B cell (primary cell): ENCODE data around the gene KCNE3. TPM values are rescaled to one million over a fixed set of nuclear protein-coding genes. Genes with fewer than 3 reads are reported as not detected.

Source experiments
- ATAC-seq: fragments of 200-7000 bp; cut with Tn5 transposase; one replicate; pipeline ENCODE4 v1.10.0; 2021; ENCODE audit warnings: low read depth, mild to moderate bottlenecking, moderate number of reproducible peaks, moderate library complexity
- CTCF ChIA-PET: fragments of 350-600 bp; sonication (Branson Sonifier 250); formaldehyde crosslinking; loops from one replicate; lab custom pipeline; 2021; ENCODE audit warnings: antibody characterized with exemption, inconsistent platforms; lab: Charles Lee
- POLR2A ChIA-PET: fragments of 350-600 bp; sonication (Branson Sonifier 250); formaldehyde crosslinking; loops from one replicate; lab custom pipeline; 2021; ENCODE audit warnings: antibody characterized with exemption; lab: Charles Lee
- DNase-seq: peaks from one replicate; pipeline ENCODE4 v3.0.0; 2013
- H2AFZ ChIP-seq: 2 replicates; pipeline ENCODE4 v1.6.1; 2012; ENCODE audit warnings: mild to moderate bottlenecking, low read depth, low read length; ENCODE audit not compliant: insufficient read depth, poor library complexity, severe bottlenecking
- H3K27ac ChIP-seq, 2 donors: 1 replicate in 1 of 2; 2 replicates in 1 of 2; pipeline ENCODE4 v1.5.1; 2012 to 2013; ENCODE audit warnings: low read length in 2 of 2, mild to moderate bottlenecking in 2 of 2, moderate library complexity in 1 of 2
- H3K27me3 ChIP-seq, 4 experiments: fragments of 200-600 bp in 1 of 4; sonication (generic) in 1 of 4; replicated peaks in 1 of 4; 1 replicate in 2 of 4; 2 replicates in 2 of 4; pipeline versions ENCODE4 v1.6.1 to v1.7.0; 2013 to 2016; ENCODE audit warnings: low read length in 3 of 4, mild to moderate bottlenecking in 2 of 4, mixed read lengths in 1 of 4, moderate library complexity in 1 of 4; ENCODE audit not compliant: insufficient read depth in 4 of 4, control insufficient read depth in 3 of 4; ENCODE audit errors: control extremely low read depth in 1 of 4
- H3K36me3 ChIP-seq, 2 experiments: replicated peaks in 1 of 2; 1 replicate in 1 of 2; 2 replicates in 1 of 2; pipeline versions ENCODE4 v1.6.1 to v1.7.1; 2013; ENCODE audit warnings: low read length in 1 of 2; ENCODE audit not compliant: insufficient read depth in 2 of 2, control insufficient read depth in 1 of 2; ENCODE audit errors: control extremely low read depth in 1 of 2, extremely low read depth in 1 of 2
- H3K4me1 ChIP-seq, 2 donors: fragments of 200-600 bp in 1 of 2; sonication (generic) in 1 of 2; 1 replicate in 1 of 2; 2 replicates in 1 of 2; pipeline versions ENCODE4 v1.5.1 to v1.6.1; 2013 to 2017; ENCODE audit warnings: low read length in 2 of 2; ENCODE audit not compliant: control insufficient read depth in 2 of 2, insufficient read depth in 2 of 2
- H3K4me2 ChIP-seq: replicated peaks from 2 replicates; pipeline ENCODE3; 2012; ENCODE audit warnings: mild to moderate bottlenecking, low read depth, low read length; ENCODE audit not compliant: poor library complexity, severe bottlenecking
- H3K4me3 ChIP-seq, 5 experiments: fragments of 200-600 bp in 1 of 5; sonication (generic) in 1 of 5; 1 replicate in 3 of 5; 2 replicates in 2 of 5; pipeline versions ENCODE4 v1.5.1 to v1.7.0; 2011 to 2016; ENCODE audit warnings: low read length in 4 of 5, mild to moderate bottlenecking in 4 of 5, low read depth in 2 of 5, control low read depth in 1 of 5, moderate library complexity in 1 of 5; ENCODE audit not compliant: insufficient read depth in 1 of 5; ENCODE audit errors: control extremely low read depth in 1 of 5, extremely low read depth in 1 of 5
- H3K79me2 ChIP-seq: fragments of 200-600 bp; sonication (generic); one replicate; pipeline ENCODE4 v1.6.0; 2016; ENCODE audit warnings: low read length; ENCODE audit not compliant: control insufficient read depth, insufficient read depth
- H3K9ac ChIP-seq: fragments of 200-600 bp; sonication (generic); 2 replicates; pipeline ENCODE4 v1.6.1; 2017; ENCODE audit warnings: mild to moderate bottlenecking, low read length, moderate library complexity
- H3K9me3 ChIP-seq, 3 donors: one replicate each; pipeline versions ENCODE4 v1.6.1 to v1.7.1; 2013; ENCODE audit warnings: low read length in 2 of 3; ENCODE audit not compliant: control insufficient read depth in 2 of 3, insufficient read depth in 1 of 3; ENCODE audit errors: control extremely low read depth in 1 of 3
- H4K20me1 ChIP-seq: 2 replicates; pipeline ENCODE4 v1.6.0; 2012; ENCODE audit warnings: mild to moderate bottlenecking, low read length; ENCODE audit not compliant: insufficient read depth, control insufficient read depth, poor library complexity, severe bottlenecking
- H3K27ac Mint-ChIP-seq: one replicate; pipeline ENCODE4 v1.8.0; 2021; ENCODE audit warnings: mixed read lengths
- H3K27me3 Mint-ChIP-seq: one replicate; pipeline ENCODE4 v1.8.0; 2021; ENCODE audit warnings: mixed read lengths
- H3K4me1 Mint-ChIP-seq: one replicate; pipeline ENCODE4 v1.8.0; 2021; ENCODE audit warnings: mixed read lengths
- H3K4me3 Mint-ChIP-seq: one replicate; pipeline ENCODE4 v1.8.0; 2021; ENCODE audit warnings: mixed read lengths
- H3K9me3 Mint-ChIP-seq: one replicate; pipeline ENCODE4 v1.8.0; 2022; ENCODE audit warnings: mixed read lengths; ENCODE audit not compliant: insufficient read depth
- CTCF ChIP-seq: fragments of 200-600 bp; IDR thresholded peaks from one replicate; pipeline ENCODE4 v1.8.0; 2022; ENCODE audit warnings: antibody characterized with exemption, mild to moderate bottlenecking
- EZH2 ChIP-seq: IDR thresholded peaks from 2 replicates; pipeline ENCODE4 v1.6.1; 2012; ENCODE audit warnings: borderline replicate concordance, low read depth, mild to moderate bottlenecking, moderate library complexity, low read length; ENCODE audit not compliant: insufficient read depth, poor library complexity, severe bottlenecking
- WGBS: methylation state at CpG from one replicate; pipeline ENCODE4 v1.1.5; 2013; ENCODE audit warnings: missing lambda C conversion rate; ENCODE audit not compliant: insufficient coverage; 5-methylcytosine and 5-hydroxymethylcytosine counted together
- intact Hi-C: fragments of 100-400 bp; cut with micrococcal nuclease; formaldehyde crosslinking; loops from one replicate; pipeline ENCODE4 v1.10.0; 2022
- polyA plus RNA-seq: library from polyadenylated mRNA; depleted of rRNA; stranded (reverse); fragments of >200 nt; gene quantifications from 2 replicates; pipeline ENCODE4 v1.2.3, GENCODE V29; 2012
- total RNA-seq, 2 donors: library from RNA; stranded (reverse); fragments of 120-200 nt in 1 of 2; gene quantifications; 1 replicate in 1 of 2; 2 replicates in 1 of 2; pipeline versions ENCODE4 v1.2.3 to v1.2.4, GENCODE V29; 2013 to 2022

Gene KCNE3
- total and polyA plus RNA-seq, 2 donors (not counting 1 experiment from before 2014, with no cell fraction given), result 0.85 TPM; not detected in 1

DNA sequence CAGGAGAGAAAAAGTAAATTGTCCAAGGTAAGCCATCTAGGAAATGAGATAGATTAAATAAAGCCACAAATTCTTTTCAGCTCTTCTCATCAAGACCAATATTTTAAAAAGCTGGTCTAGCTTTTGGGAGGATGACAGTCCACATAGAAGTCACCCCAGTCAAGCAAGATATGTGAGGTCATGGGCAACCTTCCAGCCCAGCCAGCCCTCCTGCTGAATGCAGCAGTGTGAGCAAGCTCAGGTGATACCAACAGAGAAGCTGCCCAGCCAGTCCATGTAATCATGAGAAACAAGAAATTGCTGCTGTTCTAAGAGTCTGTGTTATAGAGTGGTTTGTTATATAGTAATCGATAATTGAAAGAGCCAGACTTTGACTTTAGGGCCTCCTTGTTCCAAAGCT is 28.7 kb downstream of the KCNE3 start:
- Mint-ChIP-seq H3K27ac (no peak overlapping the region), H3K27me3 (peaks cover 20% of the 10 kb centered on the region), H3K9me3 (no peaks in the 10 kb centered on the region), H3K4me1 (no peaks in the 10 kb centered on the region), H3K4me3 (no peak overlapping the region)
- CTCF ChIA-PET, result interaction anchor here (0.7 to 1.9 kb wide), 4 partner anchors 9 to 15 kb away, joined by 3 to 5 read pairs (median 4); no protein-coding TSS in a partner anchor
- H3K4me1 ChIP-seq, result no peaks in the 10 kb centered on the region
- H3K36me3 ChIP-seq, result no peaks in the 10 kb centered on the region
- DNase-seq (no peak), ATAC-seq (no peak)
- WGBS, result no CpG with 5 or more reads among the region's 1 CpG
- H3K9ac ChIP-seq, result no peak overlapping the region
- H3K4me3 ChIP-seq, result no peak overlapping the region
- H3K27ac ChIP-seq, result no peak overlapping the region
- no peak overlapping the region for H3K4me2 ChIP-seq
- TF ChIP-seq CTCF (no peak), EZH2 (no peak)
- H4K20me1 ChIP-seq, result no peaks in the 10 kb centered on the region
- H3K9me3 ChIP-seq, result peaks cover 2 to 7% (median 3%) of the 10 kb centered on the region in 3 donors
- intact Hi-C loops, result no loop called here
- H3K79me2 ChIP-seq, result no peaks in the 10 kb centered on the region
- H2AFZ ChIP-seq, result no peak overlapping the region
- H3K27me3 ChIP-seq, result peaks cover 0 to 6% (median 1%) of the 10 kb centered on the region in 4 experiments
- POLR2A ChIA-PET, result no interaction called here

- no peak overlapping the region for H3K27ac Mint-ChIP-seq
- H3K79me2 ChIP-seq, result no peaks in the 10 kb centered on the region
- peaks cover 2 to 7% (median 3%) of the 10 kb centered on the region in 3 donors for H3K9me3 ChIP-seq
- POLR2A ChIA-PET, result no interaction called here
- no peaks in the 10 kb centered on the region for H4K20me1 ChIP-seq
- no peak for TF ChIP-seq CTCF
- TF ChIP-seq EZH2, result no peak
- H3K4me3 ChIP-seq, result no peak overlapping the region
- peaks cover 0 to 6% (median 0%) of the 10 kb centered on the region in 4 experiments for H3K27me3 ChIP-seq
- H3K4me1 ChIP-seq, result no peaks in the 10 kb centered on the region
- H3K9me3 Mint-ChIP-seq, result no peaks in the 10 kb centered on the region
- DNase-seq (no peak), ATAC-seq (no peak)
- intact Hi-C loops, result no loop called here
- no CpG with 5 or more reads among the region's 1 CpG for WGBS
- H3K9ac ChIP-seq, result no peak overlapping the region
- H3K4me2 ChIP-seq, result no peak overlapping the region
- no peak overlapping the region for H3K4me3 Mint-ChIP-seq
- no peaks in the 10 kb centered on the region for H3K36me3 ChIP-seq
- no peaks in the 10 kb centered on the region for H3K4me1 Mint-ChIP-seq
- no peak overlapping the region for H3K27ac ChIP-seq
- CTCF ChIA-PET, result interaction anchor here (0.6 to 1.9 kb wide), 6 partner anchors 11 to 182 kb away, joined by 3 to 7 read pairs (median 4); no protein-coding TSS in a partner anchor
- H3K27me3 Mint-ChIP-seq, result peaks cover 20% of the 10 kb centered on the region
- H2AFZ ChIP-seq, result no peak overlapping the region
These were observed 29.8 kb downstream of the KCNE3 start for GRCh38 chr11:74437441-74438042.
